ENCODE measurements around the gene MYO1H.

MYO1H gene

GRCh38 chr12:109389146-109389545 is 41.4 kb downstream of the MYO1H start:
- TF ChIP-seq REST (IDR thresholded peaks at IDR 0.05; ENCODE audit: insufficient read depth in 1 of 2, low read depth in 2 of 2, low read length in 2 of 2) (no peak), TAF1 (IDR thresholded peaks at IDR 0.05; ENCODE audit: borderline replicate concordance, insufficient read depth, low read length) (no peak), FOXP2 (optimal IDR thresholded peaks at IDR 0.05; ENCODE audit: borderline replicate concordance, extremely low read depth, extremely low read length, insufficient read depth) (no peak), SIN3A (IDR thresholded peaks at IDR 0.05; ENCODE audit: borderline replicate concordance, insufficient read depth, low read length) (no peak), POLR2AphosphoS5 (IDR thresholded peaks at IDR 0.05; ENCODE audit: low read depth, low read length) (no peak)

GRCh38 chr12:109393437-109394345 is 46.0 kb downstream of the MYO1H start:
- no peak for TF ChIP-seq TAF1 (IDR thresholded peaks at IDR 0.05; ENCODE audit: borderline replicate concordance, insufficient read depth, low read length)
- TF ChIP-seq REST (IDR thresholded peaks at IDR 0.05; ENCODE audit: insufficient read depth in 1 of 2, low read depth in 2 of 2, low read length in 2 of 2): no peak
- TF ChIP-seq POLR2AphosphoS5 (IDR thresholded peaks at IDR 0.05; ENCODE audit: low read depth, low read length): no peak

GRCh38 chr12:109394891-109395290 is 47.2 kb downstream of the MYO1H start:
- no peak for TF ChIP-seq POLR2AphosphoS5 (IDR thresholded peaks at IDR 0.05; ENCODE audit: low read depth, low read length)
- TF ChIP-seq TAF1 (IDR thresholded peaks at IDR 0.05; ENCODE audit: borderline replicate concordance, insufficient read depth, low read length): no peak
- no peak for TF ChIP-seq REST (IDR thresholded peaks at IDR 0.05; ENCODE audit: insufficient read depth in 1 of 2, low read depth in 2 of 2, low read length in 2 of 2)
- TF ChIP-seq SIN3A (IDR thresholded peaks at IDR 0.05; ENCODE audit: borderline replicate concordance, insufficient read depth, low read length): no peak
- no peak for TF ChIP-seq FOXP2 (optimal IDR thresholded peaks at IDR 0.05; ENCODE audit: borderline replicate concordance, extremely low read depth, extremely low read length, insufficient read depth)

GRCh38 chr12:109418848-109419480 is 71.3 kb downstream of the MYO1H start:
- no peak for TF ChIP-seq FOXP2 (optimal IDR thresholded peaks at IDR 0.05; ENCODE audit: borderline replicate concordance, extremely low read depth, extremely low read length, insufficient read depth)
- TF ChIP-seq SIN3A (IDR thresholded peaks at IDR 0.05; ENCODE audit: borderline replicate concordance, insufficient read depth, low read length): no peak
- TF ChIP-seq POLR2AphosphoS5 (IDR thresholded peaks at IDR 0.05; ENCODE audit: low read depth, low read length): no peak
- TF ChIP-seq TAF1 (IDR thresholded peaks at IDR 0.05; ENCODE audit: borderline replicate concordance, insufficient read depth, low read length): no peak
- TF ChIP-seq REST (IDR thresholded peaks at IDR 0.05; ENCODE audit: insufficient read depth in 1 of 2, low read depth in 2 of 2, low read length in 2 of 2): no peak

Data from PFSK-1 (cell line).